OCI-M2 (cell line): ENCODE data around the gene ACADS.

Source experiments
- DNase-seq: peaks from one replicate; lab custom pipeline; 2025; ENCODE audit not compliant: unreplicated experiment; lab: John Stamatoyannopoulos, UW

The ACADS gene, protein sequence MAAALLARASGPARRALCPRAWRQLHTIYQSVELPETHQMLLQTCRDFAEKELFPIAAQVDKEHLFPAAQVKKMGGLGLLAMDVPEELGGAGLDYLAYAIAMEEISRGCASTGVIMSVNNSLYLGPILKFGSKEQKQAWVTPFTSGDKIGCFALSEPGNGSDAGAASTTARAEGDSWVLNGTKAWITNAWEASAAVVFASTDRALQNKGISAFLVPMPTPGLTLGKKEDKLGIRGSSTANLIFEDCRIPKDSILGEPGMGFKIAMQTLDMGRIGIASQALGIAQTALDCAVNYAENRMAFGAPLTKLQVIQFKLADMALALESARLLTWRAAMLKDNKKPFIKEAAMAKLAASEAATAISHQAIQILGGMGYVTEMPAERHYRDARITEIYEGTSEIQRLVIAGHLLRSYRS

DNA sequence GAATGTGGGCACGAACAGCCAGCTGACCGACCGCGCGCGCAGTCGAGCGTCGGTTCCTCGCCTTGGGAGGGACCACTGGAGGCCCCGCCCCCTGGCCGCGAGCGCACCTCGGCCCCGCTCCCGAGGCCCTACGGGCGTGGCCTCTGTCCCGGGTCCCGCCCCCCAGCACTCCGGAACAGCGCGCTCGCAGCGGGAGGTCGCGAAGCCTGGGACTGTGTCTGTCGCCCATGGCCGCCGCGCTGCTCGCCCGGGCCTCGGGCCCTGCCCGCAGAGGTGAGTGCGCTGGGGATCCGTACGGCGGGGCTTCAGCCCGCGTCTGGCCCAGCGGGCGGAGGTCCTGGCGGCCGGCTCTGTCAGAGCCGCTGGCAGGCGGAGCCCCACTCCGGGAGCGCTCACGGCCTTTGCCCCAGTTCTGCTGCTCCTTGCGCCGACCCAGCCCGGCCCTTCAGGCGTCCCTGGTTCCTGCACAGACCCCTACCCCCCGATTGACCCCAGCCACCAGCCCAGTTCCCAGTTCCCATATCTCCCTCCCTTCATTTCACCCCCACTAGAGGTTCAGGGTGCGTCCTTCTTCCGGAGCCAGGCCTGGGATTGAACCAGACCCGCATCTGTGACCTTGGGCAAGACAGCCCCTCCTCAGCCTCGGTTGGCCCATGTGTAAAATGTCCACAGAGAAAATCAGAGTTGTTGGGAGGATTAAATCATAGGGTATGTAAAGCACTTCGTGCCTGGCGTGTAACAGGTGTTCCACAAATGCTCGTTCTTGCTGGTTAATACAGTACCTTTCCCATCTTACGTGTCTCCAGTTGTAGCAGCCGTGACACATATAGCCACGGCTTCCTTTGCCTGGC is at the start of gene ACADS:
TSS of gene ACADS (plus strand) at position 168 of the 851 bp plus-strand sequence. CDS start at position 228, 60 bp downstream.
- DNase-seq = peak; percentile 43

DNA sequence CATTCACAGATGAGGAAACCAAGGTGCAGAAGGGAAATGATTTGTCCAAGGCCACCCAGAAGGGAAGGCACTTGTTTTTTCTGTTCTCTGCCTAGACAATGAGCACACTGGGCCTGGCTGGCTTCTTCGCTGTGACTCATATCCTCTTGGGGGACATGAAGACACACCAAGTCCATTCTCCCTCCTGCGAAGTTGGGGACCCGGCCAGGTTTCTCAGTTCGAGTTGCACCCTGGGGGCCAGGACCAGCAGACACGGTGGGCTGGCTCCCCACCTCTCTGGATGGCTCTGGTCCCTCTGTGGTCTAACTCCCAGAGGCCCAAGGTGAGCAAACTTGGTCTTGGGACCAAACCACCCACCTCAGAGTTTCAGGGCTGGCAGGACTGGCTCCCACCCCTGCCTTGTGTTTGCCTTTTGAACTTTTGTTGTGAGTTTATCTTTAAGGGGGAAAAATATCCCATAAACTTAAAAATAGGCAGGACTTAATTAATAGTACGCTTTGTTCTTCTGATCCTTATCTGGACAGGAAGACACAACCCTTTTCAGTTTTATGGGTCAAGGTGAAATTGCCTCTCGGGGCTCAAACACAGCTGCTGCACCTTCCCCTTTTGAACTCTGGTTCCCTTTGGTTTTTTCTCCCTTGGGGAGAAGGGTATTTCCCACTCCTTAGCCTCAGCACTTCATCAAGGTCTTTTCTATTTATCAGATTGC is 47.7 kb upstream of the ACADS start:
- no peak for DNase-seq

DNA sequence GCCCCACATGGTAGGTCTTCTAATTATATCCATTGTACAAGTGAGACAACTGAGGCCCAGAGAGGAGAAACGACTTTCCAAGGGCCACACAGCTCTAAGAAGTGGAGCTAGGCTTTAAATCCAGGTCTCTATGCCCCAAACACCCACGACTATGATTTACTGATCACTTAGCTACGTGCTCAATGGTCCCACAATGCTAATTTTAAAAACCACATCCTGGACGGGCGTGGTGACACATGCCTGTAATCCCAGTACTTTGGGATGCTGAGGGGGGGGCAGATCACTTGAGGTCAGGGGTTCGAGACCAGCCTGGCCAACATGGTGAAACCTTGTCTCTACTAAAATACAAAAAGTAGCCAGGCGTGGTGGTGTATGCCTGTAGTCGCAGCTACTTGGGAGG is 47.1 kb upstream of the ACADS start:
- DNase-seq = no peak

DNA sequence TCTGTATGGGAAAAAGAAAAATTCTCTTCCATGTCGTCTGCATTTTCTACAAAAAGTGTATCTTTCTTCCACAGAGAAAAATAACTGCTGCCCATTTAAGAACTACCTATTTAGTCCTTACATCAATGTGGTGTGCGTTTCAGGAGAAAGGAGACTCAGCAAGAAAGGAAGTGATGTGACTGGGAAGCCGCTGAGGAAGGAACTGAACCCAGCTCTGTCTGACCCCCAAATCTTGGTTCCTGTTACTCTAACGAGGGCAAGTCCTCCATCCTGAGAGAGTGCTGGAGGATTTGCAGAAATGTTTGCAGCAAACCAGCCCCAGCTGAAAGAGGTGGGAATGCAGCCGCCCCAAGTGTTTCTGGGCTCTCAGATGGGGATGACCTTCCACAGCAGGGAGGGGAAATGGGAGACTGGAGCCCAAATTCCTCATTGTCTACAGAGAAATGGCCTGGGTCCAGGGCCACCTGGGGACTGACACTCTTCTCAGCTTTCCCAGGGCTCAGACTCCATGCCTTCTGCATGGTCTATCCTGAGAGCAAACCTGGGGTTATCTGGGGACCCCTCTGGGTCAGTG is 45.4 kb upstream of the ACADS start:
- no peak for DNase-seq

DNA sequence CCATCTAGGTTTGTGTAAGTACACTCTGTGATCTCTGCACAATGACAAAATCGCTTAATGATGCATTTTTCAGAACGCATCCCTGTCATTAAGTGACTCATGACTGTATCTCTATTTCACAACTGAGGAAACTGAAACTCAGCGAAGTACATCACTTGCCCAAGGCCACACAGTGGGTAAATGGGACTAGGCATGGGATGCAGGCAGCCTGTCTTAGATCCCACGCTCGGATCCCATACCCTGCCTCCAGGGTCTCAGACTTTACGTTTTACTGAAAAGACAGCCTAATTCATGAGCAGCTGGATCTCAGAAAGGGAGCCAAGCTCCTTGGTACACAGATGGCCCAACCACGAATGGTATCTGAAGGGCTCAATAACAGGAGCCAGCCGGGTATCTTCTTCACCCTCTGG is 41.1 kb upstream of the ACADS start:
- no peak for DNase-seq

DNA sequence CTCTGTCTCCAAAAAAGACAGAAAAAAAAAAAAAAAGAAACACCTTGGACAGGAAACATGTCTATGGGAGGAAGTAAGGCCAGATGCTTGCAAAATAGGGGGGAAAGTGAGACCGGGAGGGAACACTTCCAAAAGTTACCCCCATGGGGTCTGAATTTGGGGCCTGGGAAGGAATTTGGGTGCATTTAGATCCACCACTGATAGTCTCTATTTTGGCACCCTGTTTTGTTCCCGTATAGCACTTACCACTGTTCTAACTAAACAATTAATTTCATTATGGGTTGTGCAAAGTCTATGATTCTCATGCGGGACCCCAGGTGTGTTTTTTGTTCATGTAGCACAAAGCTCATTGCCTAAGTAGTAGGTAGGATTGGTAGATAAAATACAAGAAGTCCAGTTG is 40.1 kb upstream of the ACADS start:
- DNase-seq = no peak

DNA sequence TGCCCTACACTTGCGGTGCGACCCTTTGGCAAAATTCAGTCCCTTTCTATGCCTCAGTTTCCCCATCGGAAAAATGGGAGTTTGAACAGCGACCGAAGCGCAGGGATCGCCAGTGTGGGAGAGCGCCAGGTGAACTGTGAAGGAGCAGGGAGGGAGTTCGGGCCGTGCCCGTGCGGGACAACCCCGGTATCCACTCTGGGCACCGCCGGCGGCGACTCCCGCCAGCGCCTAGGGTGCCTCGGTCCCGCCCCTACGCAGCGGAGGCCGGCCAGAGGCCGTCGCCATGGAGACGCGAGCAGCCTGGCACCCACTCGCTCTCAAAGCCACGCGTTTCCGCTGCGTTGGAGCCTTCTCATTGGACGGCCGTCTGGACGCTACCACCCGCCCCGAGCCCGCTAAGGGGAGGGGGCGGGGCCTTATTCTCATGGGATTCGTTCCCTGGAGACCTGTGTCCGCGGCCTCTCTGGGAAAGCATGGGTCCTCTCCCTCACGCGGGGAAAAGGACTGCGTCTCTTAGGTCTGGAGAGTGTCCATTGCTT is 39.4 kb upstream of the ACADS start:
- DNase-seq = peak; percentile 96

DNA sequence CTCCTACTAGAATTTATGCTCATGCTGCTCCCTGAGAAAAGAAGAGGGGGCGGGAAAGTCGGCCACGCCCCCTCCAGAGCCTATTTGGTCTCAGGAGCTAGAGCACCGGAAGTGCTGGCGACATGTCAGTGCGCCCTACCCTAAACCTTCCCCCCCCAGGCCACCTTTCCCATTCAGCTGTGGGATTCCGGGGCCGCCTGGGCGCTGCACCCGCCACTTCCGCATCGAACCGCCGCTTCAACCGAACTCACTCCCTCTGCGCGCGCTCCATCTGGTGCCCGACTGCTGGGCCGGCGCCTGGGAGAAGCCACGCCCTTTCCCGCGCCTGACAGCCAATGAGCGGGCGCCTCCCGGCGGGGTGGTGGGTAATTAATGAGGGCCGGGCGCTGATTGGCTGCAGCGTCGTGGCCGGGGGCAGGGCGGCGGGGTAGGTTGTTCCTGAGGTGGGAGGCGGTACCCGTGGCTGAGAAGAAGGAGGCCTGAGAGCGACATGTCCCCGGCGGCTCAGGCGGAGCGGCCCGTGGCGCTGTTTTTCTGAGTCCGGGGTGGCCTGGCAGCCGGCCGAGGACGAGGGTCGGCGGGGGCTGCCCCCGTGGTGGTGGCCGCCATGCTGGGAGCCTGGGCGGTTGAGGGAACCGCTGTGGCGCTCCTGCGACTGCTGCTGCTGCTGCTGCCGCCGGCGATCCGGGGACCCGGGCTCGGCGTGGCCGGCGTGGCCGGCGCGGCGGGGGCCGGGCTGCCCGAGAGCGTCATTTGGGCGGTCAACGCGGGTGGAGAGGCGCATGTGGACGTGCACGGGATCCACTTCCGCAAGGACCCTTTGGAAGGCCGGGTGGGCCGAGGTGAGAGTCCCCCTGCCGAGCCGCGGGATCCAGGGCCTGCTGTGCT is 38.7 kb upstream of the ACADS start, which contains the start of gene MLEC:
TSS of gene MLEC (plus strand) at position 460 of the 888 bp plus-strand sequence. CDS start at position 608, 148 bp downstream.
- peak; percentile 96 for DNase-seq

DNA sequence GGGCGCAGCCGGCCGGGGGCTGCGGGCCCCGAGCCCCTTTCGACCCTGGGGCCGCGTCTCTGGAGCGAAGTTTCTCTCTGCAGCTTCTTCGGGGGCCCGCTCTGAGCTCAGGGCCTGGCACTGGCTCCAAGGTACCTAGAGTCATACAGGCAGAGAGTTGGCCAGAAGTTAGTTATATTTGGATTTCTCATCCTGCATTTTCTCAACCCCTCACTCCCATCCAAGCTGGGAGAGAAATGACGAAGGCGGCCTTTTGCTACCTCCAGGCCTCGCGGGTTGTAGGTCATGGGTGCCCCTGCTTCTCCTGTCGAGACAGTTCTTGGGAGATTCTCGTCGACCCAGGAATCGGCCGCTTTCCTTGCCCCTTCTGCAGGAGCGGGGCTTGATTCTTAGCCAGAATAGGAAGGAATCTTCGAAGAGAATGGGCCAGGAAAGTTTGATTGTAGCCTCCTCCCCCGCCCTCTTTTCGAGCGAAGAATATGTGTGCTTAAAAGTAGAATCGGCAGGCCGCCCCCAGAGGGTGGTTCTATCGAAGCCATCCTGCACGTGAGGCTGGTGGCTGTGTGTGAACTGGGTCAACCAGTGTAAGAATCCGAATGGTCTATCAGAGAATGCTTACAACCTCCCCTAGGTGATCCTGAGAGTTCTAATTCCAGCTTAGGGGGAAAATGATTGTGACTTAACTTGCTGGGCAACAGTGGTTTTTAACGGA is 37.9 kb upstream of the ACADS start:
- no peak for DNase-seq

DNA sequence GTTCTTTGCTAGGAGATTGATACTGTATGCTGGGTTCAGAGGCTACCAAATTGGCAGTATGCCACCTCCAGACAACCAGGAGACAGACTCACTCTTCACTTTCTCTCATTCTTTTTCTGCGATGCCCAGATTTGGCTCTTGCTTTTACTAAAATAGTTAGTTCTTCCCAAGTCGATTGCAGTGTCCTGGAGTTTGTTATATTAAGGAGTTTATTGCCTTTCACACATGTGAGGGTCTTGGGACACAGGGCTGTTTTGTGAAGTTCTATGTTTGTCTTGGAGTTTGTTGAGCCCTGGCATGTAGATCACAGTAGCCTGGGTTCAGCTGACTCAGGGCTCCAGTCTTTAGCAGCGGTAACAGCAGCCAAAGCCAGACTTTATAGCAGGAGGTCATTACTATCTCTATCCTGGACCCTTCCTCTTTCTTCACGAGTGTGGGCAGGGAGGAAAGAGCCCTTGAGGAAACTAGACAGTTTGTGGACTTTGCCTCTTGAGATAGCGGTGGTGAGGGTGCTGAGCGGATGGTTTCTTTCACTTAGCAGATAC is 37.0 kb upstream of the ACADS start:
- DNase-seq = peak; percentile 24

DNA sequence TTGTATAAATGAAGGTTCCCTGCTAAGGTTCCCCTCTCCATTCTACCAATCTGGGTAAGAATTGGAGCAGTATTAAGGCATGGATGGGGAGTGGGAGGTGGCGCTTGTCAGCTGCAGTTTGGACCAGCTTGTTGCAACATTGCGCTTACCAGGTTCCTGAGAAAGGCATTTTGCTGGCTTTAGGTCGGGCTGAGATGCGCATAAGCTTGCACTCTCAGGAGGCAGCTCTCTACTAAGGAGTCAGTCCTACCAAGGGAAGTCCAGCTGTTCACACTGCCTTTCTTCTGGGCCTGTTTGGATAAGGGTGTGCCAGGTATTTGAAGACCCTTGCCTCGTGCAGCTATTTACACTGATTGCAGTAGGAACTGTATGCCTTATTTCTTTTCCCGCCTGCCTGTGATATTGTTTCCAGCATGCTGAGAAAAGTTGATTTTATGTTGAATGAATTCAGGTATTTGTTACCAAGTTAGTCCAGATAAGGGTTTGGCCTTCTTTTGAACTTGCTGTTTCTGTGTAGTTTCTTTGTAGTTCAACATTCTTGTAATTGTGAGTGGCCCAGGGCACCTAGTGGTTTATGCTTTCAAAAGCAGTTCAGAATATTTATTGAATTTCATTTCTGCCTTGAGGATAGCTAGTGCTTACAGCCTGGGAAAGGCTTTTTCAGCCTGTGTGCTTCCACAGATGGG is 36.1 kb upstream of the ACADS start:
- no peak for DNase-seq

DNA sequence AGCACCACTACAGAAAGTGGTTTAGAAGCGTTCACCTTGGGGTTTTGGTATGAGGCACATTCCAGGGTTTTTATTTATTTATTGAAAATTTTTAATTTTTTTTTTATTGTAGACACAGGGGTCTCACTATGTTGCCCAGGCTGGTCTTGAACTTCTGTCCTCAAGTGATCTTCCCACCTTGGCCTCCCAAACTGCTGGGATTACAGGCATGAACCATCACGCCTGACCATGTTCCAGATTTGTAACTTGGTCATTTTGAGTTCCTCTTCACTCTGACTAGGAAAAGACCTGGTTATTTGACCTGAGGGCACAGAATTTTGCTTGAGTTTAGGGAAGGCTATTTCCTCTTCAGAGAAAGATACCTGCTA is 35.6 kb upstream of the ACADS start:
- DNase-seq = no peak

DNA sequence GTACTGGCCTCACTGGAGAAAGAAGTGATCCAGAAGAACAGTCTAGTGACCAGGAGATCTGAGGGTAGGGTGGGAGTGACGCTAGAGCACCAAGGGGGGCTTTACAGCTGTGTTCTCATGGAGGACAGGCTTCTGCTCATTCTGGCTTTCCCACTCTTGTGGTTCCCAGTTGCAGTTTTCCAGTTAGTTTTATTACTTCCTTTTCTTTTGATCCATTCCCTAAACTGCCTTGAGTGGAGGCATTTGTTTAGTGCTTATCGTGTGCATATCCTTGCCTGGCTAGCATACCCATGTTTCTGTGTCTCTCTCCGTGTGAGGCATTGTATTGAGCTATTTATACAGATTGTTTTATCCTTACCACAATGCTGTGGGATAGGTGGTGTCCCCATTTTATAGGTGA is 34.6 kb upstream of the ACADS start:
- DNase-seq = no peak

DNA sequence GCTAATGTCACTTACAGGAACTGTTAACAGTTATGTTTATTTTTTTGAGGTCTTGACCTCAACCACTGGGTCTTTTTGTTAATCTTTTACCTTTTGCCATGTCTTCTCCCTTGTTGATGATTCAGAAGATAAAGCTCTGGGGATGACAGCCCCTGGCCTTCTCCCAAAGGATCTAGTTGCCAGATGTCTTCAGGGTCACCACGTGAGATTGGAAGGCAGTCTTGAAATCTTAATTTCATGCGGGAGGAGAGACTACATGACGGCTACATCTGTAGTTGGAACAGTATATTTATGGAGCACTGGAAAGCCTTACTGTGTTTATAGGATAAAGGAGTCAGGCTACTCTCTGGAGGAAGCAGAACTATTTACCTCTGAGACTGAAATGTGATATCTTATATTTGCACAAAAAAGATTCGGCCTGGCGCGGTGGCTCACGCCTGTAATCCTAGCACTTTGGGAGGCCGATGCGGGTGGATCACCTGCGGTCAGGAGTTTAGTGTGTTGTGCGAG is 33.0 kb upstream of the ACADS start:
- no peak for DNase-seq

DNA sequence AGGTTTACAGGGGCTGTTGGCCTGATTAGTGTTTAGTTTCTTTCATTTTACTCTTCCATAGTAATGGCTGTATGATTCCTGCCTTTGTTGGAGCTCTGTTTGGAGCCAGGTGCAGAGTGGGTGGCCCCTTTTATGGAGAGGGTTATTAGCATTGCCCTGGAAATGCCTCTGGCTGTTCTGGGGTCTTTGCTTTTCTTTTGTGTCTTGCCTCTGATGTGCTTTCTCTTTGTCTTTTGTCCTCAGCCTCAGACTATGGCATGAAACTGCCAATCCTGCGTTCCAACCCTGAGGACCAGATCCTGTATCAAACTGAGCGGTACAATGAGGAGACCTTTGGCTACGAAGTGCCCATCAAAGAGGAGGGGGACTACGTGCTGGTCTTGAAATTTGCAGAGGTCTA is 31.8 kb upstream of the ACADS start:
- no peak for DNase-seq

DNA sequence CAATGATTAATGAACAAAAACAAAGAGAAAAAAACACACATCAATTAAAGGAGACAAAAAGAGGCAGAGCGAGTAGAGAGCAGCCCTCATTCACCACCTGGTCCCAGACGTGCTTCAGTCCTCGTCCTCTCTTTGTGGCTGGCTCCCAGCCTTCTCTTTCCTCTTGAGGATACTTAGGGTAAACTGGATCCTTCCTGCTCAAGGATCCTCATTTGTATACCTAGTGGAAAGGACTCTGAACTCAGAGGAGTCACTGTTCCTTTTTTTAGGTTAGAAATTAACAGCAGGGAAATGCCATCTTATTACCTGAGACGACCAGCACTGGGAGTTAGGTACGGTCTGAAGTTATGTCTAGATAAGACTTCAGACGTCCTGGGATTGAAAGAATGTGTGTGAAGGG is 29.0 kb upstream of the ACADS start:
- no peak for DNase-seq

DNA sequence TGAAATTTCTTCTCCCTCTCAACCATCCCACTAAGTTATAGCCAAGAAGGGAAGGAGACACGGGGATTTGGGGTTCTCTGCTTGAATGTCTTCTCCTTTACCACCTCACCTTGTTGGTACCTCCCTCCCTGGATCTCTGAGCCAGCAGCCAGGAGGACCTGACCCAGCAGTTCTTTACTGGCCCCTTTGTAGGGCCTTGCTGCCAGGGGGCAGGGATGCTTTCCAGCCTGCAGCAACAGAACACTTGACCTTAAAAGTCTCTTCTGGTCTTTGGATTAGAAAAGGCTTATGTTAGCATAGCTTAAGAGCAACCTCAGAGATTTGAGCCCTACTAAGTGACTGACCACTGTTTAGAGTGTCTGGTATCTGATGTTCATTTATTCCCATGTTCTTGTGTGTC is 28.3 kb upstream of the ACADS start:
- DNase-seq = no peak

DNA sequence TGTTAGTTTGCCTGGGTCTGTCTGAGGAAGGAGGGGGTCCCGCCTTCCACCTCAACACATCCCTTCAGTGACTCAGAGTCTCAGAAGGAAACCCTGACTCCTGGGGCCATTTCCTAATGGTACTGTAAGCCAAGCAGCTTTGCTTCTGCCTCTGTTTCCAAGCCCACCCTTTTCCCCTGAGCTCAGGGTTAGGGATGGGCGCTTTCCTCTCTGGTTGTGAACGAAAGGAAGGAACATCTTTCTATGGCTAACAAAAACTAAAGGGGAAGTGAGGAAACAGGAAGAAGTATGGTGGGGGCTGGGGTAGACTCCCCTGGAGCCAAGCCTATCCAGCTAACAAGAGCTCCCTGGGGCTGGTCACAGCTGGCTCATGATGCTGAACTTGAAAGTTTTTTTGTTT is 27.0 kb upstream of the ACADS start:
- DNase-seq = no peak
